ENCODE measurements around the gene GCNT2.
"Not testable (repeated sequence)": the region's sequence is repeated elsewhere in the genome, so short reads cannot be mapped to it uniquely, and the experiment has no call there.

The GCNT2 gene

GRCh38 chr6:10599046-10599445 lies 77.9 kb downstream of the GCNT2 start:
- H3K4me3 ChIP-seq = no peak overlapping the region
- H3K4me1 ChIP-seq = peaks cover 7% of the 10 kb centered on the region
- no peaks in the 10 kb centered on the region for H3K9me3 ChIP-seq
- no peaks in the 10 kb centered on the region for H3K36me3 ChIP-seq (replicated peaks)
- H3K27me3 ChIP-seq (ENCODE audit: low read depth) = no peaks in the 10 kb centered on the region
- in situ Hi-C loops (cut with MboI; ENCODE audit: low sequenced_read_pairs) = no loop called here
- no peak for DNase-seq (ENCODE audit: low spot score in 2 of 2)

- H3K27me3 ChIP-seq (ENCODE audit: low read depth); H3K4me1 ChIP-seq; H3K9me3 ChIP-seq; in situ Hi-C loops (cut with MboI; ENCODE audit: low sequenced_read_pairs); H3K36me3 ChIP-seq (replicated peaks); H3K4me3 ChIP-seq; DNase-seq (ENCODE audit: low spot score in 2 of 2): not testable (repeated sequence)
Observed at GRCh38 chr6:10600681-10601080, 79.5 kb downstream of the GCNT2 start.

- Histone ChIP-seq H3K9me3 (no peaks in the 10 kb centered on the region), H3K4me3 (no peak overlapping the region), H3K36me3 (replicated peaks) (no peaks in the 10 kb centered on the region), H3K4me1 (no peaks in the 10 kb centered on the region), H3K27me3 (ENCODE audit: low read depth) (no peaks in the 10 kb centered on the region)
- in situ Hi-C loops (cut with MboI; ENCODE audit: low sequenced_read_pairs) = no loop called here
- DNase-seq (ENCODE audit: low spot score in 2 of 2) = no peak
Observed at GRCh38 chr6:10603219-10603618, 82.1 kb downstream of the GCNT2 start.

- H3K9me3 ChIP-seq = no peaks in the 10 kb centered on the region
- no peak for DNase-seq (ENCODE audit: low spot score in 2 of 2)
- no peaks in the 10 kb centered on the region for H3K27me3 ChIP-seq (ENCODE audit: low read depth)
- H3K4me3 ChIP-seq = no peak overlapping the region
- in situ Hi-C loops (cut with MboI; ENCODE audit: low sequenced_read_pairs) = no loop called here
- H3K4me1 ChIP-seq = peaks cover 16% of the 10 kb centered on the region
- no peaks in the 10 kb centered on the region for H3K36me3 ChIP-seq (replicated peaks)
Observed at GRCh38 chr6:10609038-10609437, 87.9 kb downstream of the GCNT2 start.

- no peaks in the 10 kb centered on the region for H3K27me3 ChIP-seq (ENCODE audit: low read depth)
- in situ Hi-C loops (cut with MboI; ENCODE audit: low sequenced_read_pairs) = no loop called here
Observed at GRCh38 chr6:10610289-10610688, 89.1 kb downstream of the GCNT2 start.

GRCh38 chr6:10612161-10612560 lies 91.0 kb downstream of the GCNT2 start:
- Histone ChIP-seq H3K36me3 (replicated peaks) (no peaks in the 10 kb centered on the region), H3K27me3 (ENCODE audit: low read depth) (no peaks in the 10 kb centered on the region), H3K9me3 (no peaks in the 10 kb centered on the region), H3K4me3 (no peak overlapping the region), H3K4me1 (peaks cover 16% of the 10 kb centered on the region)
- DNase-seq (ENCODE audit: low spot score in 2 of 2) = no peak
- in situ Hi-C loops (cut with MboI; ENCODE audit: low sequenced_read_pairs) = no loop called here

More at GRCh38 chr6:10610289-10610688, 89.1 kb downstream of the GCNT2 start:
- Histone ChIP-seq H3K4me1 (peaks cover 16% of the 10 kb centered on the region), H3K9me3 (no peaks in the 10 kb centered on the region), H3K4me3 (no peak overlapping the region), H3K36me3 (replicated peaks) (no peaks in the 10 kb centered on the region)
- no peak for DNase-seq (ENCODE audit: low spot score in 2 of 2)

- peaks cover 16% of the 10 kb centered on the region for H3K4me1 ChIP-seq
- DNase-seq (ENCODE audit: low spot score in 2 of 2) = peak in 1 of 2 experiments; percentile 84
- H3K9me3 ChIP-seq = no peaks in the 10 kb centered on the region
- in situ Hi-C loops (cut with MboI; ENCODE audit: low sequenced_read_pairs) = no loop called here
- no peaks in the 10 kb centered on the region for H3K27me3 ChIP-seq (ENCODE audit: low read depth)
- no peaks in the 10 kb centered on the region for H3K36me3 ChIP-seq (replicated peaks)
- H3K4me3 ChIP-seq = no peak overlapping the region
Observed at GRCh38 chr6:10613077-10613476, 91.9 kb downstream of the GCNT2 start.

- no peaks in the 10 kb centered on the region for H3K27me3 ChIP-seq (ENCODE audit: low read depth)
- peak in 1 of 2 experiments; percentile 21 for DNase-seq (ENCODE audit: low spot score in 2 of 2)
- in situ Hi-C loops (cut with MboI; ENCODE audit: low sequenced_read_pairs) = no loop called here
- no peak overlapping the region for H3K4me3 ChIP-seq
- no peaks in the 10 kb centered on the region for H3K36me3 ChIP-seq (replicated peaks)
- no peaks in the 10 kb centered on the region for H3K9me3 ChIP-seq
- peaks cover 16% of the 10 kb centered on the region for H3K4me1 ChIP-seq
Observed at GRCh38 chr6:10613723-10614122, 92.6 kb downstream of the GCNT2 start.

- Histone ChIP-seq H3K4me1 (peaks cover 16% of the 10 kb centered on the region), H3K27me3 (ENCODE audit: low read depth) (no peaks in the 10 kb centered on the region), H3K4me3 (no peak overlapping the region), H3K9me3 (no peaks in the 10 kb centered on the region), H3K36me3 (replicated peaks) (no peaks in the 10 kb centered on the region)
- in situ Hi-C loops (cut with MboI; ENCODE audit: low sequenced_read_pairs) = no loop called here
- no peak for DNase-seq (ENCODE audit: low spot score in 2 of 2)
Observed at GRCh38 chr6:10615675-10616074, 94.5 kb downstream of the GCNT2 start.

- H3K27me3 ChIP-seq (ENCODE audit: low read depth); in situ Hi-C loops (cut with MboI; ENCODE audit: low sequenced_read_pairs); DNase-seq (ENCODE audit: low spot score in 2 of 2): not testable (repeated sequence)
Observed at GRCh38 chr6:10616266-10616665, 95.1 kb downstream of the GCNT2 start.

GRCh38 chr6:10617008-10617696 lies 96.0 kb downstream of the GCNT2 start:
- DNase-seq (ENCODE audit: low spot score in 2 of 2) = no peak
- in situ Hi-C loops (cut with MboI; ENCODE audit: low sequenced_read_pairs) = no loop called here
- Histone ChIP-seq H3K4me1 (peaks cover 16% of the 10 kb centered on the region), H3K27me3 (ENCODE audit: low read depth) (no peaks in the 10 kb centered on the region), H3K9me3 (no peaks in the 10 kb centered on the region), H3K36me3 (replicated peaks) (no peaks in the 10 kb centered on the region), H3K4me3 (no peak overlapping the region)

More at GRCh38 chr6:10616266-10616665, 95.1 kb downstream of the GCNT2 start:
- H3K4me3 ChIP-seq; H3K9me3 ChIP-seq; H3K36me3 ChIP-seq (replicated peaks): not testable (repeated sequence)
- H3K4me1 ChIP-seq = peaks cover 16% of the 10 kb centered on the region

- H3K27me3 ChIP-seq (ENCODE audit: low read depth) = no peaks in the 10 kb centered on the region
- H3K36me3 ChIP-seq (replicated peaks) = no peaks in the 10 kb centered on the region
- no peak overlapping the region for H3K4me3 ChIP-seq
- H3K4me1 ChIP-seq = peaks cover 5% of the 10 kb centered on the region
- no peak for DNase-seq (ENCODE audit: low spot score in 2 of 2)
- H3K9me3 ChIP-seq = no peaks in the 10 kb centered on the region
- in situ Hi-C loops (cut with MboI; ENCODE audit: low sequenced_read_pairs) = no loop called here
Observed at GRCh38 chr6:10618409-10618808, 97.3 kb downstream of the GCNT2 start.

GRCh38 chr6:10621213-10621612 lies 100.1 kb downstream of the GCNT2 start:
- DNase-seq (ENCODE audit: low spot score in 2 of 2) = no peak

GRCh38 chr6:10621847-10622246 lies 100.7 kb downstream of the GCNT2 start:
- no peaks in the 10 kb centered on the region for H3K9me3 ChIP-seq
- no peaks in the 10 kb centered on the region for H3K27me3 ChIP-seq (ENCODE audit: low read depth)
- H3K4me3 ChIP-seq = no peak overlapping the region
- no peaks in the 10 kb centered on the region for H3K36me3 ChIP-seq (replicated peaks)
- DNase-seq (ENCODE audit: low spot score in 2 of 2) = no peak
- in situ Hi-C loops (cut with MboI; ENCODE audit: low sequenced_read_pairs) = no loop called here
- no peaks in the 10 kb centered on the region; the same call in 1 of the 2 replicates for H3K4me1 ChIP-seq

More at GRCh38 chr6:10621213-10621612, 100.1 kb downstream of the GCNT2 start:
- Histone ChIP-seq H3K9me3 (no peaks in the 10 kb centered on the region), H3K4me3 (no peak overlapping the region), H3K27me3 (ENCODE audit: low read depth) (no peaks in the 10 kb centered on the region), H3K36me3 (replicated peaks) (no peaks in the 10 kb centered on the region), H3K4me1 (no peaks in the 10 kb centered on the region; the same call in 1 of the 2 replicates)
- in situ Hi-C loops (cut with MboI; ENCODE audit: low sequenced_read_pairs) = no loop called here

GRCh38 chr6:10624836-10625235 lies 103.7 kb downstream of the GCNT2 start:
- DNase-seq (ENCODE audit: low spot score in 2 of 2) = no peak
- H3K9me3 ChIP-seq = no peaks in the 10 kb centered on the region
- in situ Hi-C loops (cut with MboI; ENCODE audit: low sequenced_read_pairs) = no loop called here
- H3K4me3 ChIP-seq = no peak overlapping the region
- no peaks in the 10 kb centered on the region; the same call in 1 of the 2 replicates for H3K4me1 ChIP-seq
- H3K36me3 ChIP-seq (replicated peaks) = no peaks in the 10 kb centered on the region
- H3K27me3 ChIP-seq (ENCODE audit: low read depth) = no peaks in the 10 kb centered on the region
